ENCODE data around the gene MCOLN1.

- TF ChIP-seq CTCF (IDR thresholded peaks at IDR 0.05; ENCODE audit: low read depth, low read length) (no peak), EZH2phosphoT487 (IDR thresholded peaks at IDR 0.05; ENCODE audit: low read depth) (no peak)
Measured at GRCh38 chr19:7544626-7545025, 22.2 kb downstream of the MCOLN1 start.
